Type B pancreatic cell (in vitro differentiated cells): ENCODE measurements around the gene ALOX15B. TPM values are rescaled to one million over a fixed set of nuclear protein-coding genes. Genes with fewer than 3 reads are reported as not detected.

Experiments used
- DNase-seq: peaks from one replicate; pipeline ENCODE4 v3.0.0; 2021; ENCODE audit warnings: mixed read lengths; ENCODE audit not compliant: unreplicated experiment; ENCODE audit errors: extremely low spot score
- H3K27ac Mint-ChIP-seq: 2 replicates; pipeline ENCODE4 v1.8.0; 2021; ENCODE audit warnings: mild to moderate bottlenecking, mixed read lengths
- H3K27me3 Mint-ChIP-seq: 2 replicates; pipeline ENCODE4 v1.8.0; 2021; ENCODE audit warnings: mixed read lengths
- H3K36me3 Mint-ChIP-seq: 2 replicates; pipeline ENCODE4 v1.8.0; 2021; ENCODE audit warnings: mixed read lengths
- H3K4me1 Mint-ChIP-seq: one replicate; pipeline ENCODE4 v1.8.0; 2021; ENCODE audit warnings: mixed read lengths; ENCODE audit not compliant: unreplicated experiment
- H3K4me3 Mint-ChIP-seq: 2 replicates; pipeline ENCODE4 v1.8.0; 2021; ENCODE audit warnings: mild to moderate bottlenecking, mixed read lengths
- H3K9me3 Mint-ChIP-seq: 2 replicates; pipeline ENCODE4 v1.8.0; 2021; ENCODE audit warnings: mixed read lengths
- CTCF ChIP-seq: fragments of 200-600 bp; sonication (generic); conservative IDR thresholded peaks from 2 replicates; pipeline ENCODE4 v1.5.0; 2021; ENCODE audit warnings: antibody characterized with exemption, mild to moderate bottlenecking
- total RNA-seq: library from RNA; stranded (reverse); gene quantifications from 2 replicates; pipeline ENCODE4 v1.2.1, GENCODE V29; 2021; ENCODE audit warnings: low replicate concordance

The ALOX15B gene
- total RNA-seq, 1 donor from 2014 or later: not detected

GRCh38 chr17:8064561-8065019 lies 25.7 kb downstream of the ALOX15B start:
- no peaks in the 10 kb centered on the region for H3K36me3 Mint-ChIP-seq
- no peaks in the 10 kb centered on the region for H3K9me3 Mint-ChIP-seq
- H3K4me3 Mint-ChIP-seq: no peak overlapping the region
- H3K27ac Mint-ChIP-seq: no peak overlapping the region
- DNase-seq: no peak
- peaks cover 96% of the 10 kb centered on the region for H3K27me3 Mint-ChIP-seq
- H3K4me1 Mint-ChIP-seq: peaks cover 15% of the 10 kb centered on the region
- no peak for TF ChIP-seq CTCF

GRCh38 chr17:8066841-8067775 lies 28.2 kb downstream of the ALOX15B start:
- Mint-ChIP-seq H3K36me3 (no peaks in the 10 kb centered on the region), H3K9me3 (no peaks in the 10 kb centered on the region), H3K27me3 (peaks cover 96% of the 10 kb centered on the region), H3K4me1 (peaks cover 12% of the 10 kb centered on the region), H3K4me3 (no peak overlapping the region), H3K27ac (no peak overlapping the region)
- no peak for DNase-seq
- TF ChIP-seq CTCF: no peak

- Mint-ChIP-seq H3K36me3 (no peaks in the 10 kb centered on the region), H3K4me3 (no peak overlapping the region), H3K27ac (no peak overlapping the region), H3K9me3 (no peaks in the 10 kb centered on the region), H3K4me1 (peaks cover 11% of the 10 kb centered on the region), H3K27me3 (peaks cover 96% of the 10 kb centered on the region)
- no peak for DNase-seq
- TF ChIP-seq CTCF: no peak
These were observed 28.9 kb downstream of the ALOX15B start for GRCh38 chr17:8067806-8068205.

- TF ChIP-seq CTCF: no peak
- H3K27me3 Mint-ChIP-seq: peaks cover 98% of the 10 kb centered on the region
- no peak overlapping the region for H3K27ac Mint-ChIP-seq
- DNase-seq: no peak
- no peaks in the 10 kb centered on the region for H3K9me3 Mint-ChIP-seq
- no peak overlapping the region for H3K4me3 Mint-ChIP-seq
- H3K36me3 Mint-ChIP-seq: no peaks in the 10 kb centered on the region
- peaks cover 8% of the 10 kb centered on the region for H3K4me1 Mint-ChIP-seq
These were observed 30.1 kb downstream of the ALOX15B start for GRCh38 chr17:8068736-8069586.

- no peak for DNase-seq
- H3K27ac Mint-ChIP-seq: no peak overlapping the region
- no peaks in the 10 kb centered on the region for H3K36me3 Mint-ChIP-seq
- TF ChIP-seq CTCF: no peak
- H3K27me3 Mint-ChIP-seq: peaks cover 99% of the 10 kb centered on the region
- H3K4me1 Mint-ChIP-seq: peaks cover 8% of the 10 kb centered on the region
- H3K9me3 Mint-ChIP-seq: no peaks in the 10 kb centered on the region
- H3K4me3 Mint-ChIP-seq: no peak overlapping the region
These were observed 30.7 kb downstream of the ALOX15B start for GRCh38 chr17:8069587-8069860.
